NB4 (cell line): ENCODE measurements around the gene RBM34.

ENCODE experiments used
- CTCF ChIP-seq: IDR thresholded peaks from one replicate; pipeline ENCODE4 v1.5.1; 2012; ENCODE audit warnings: low read depth, low read length
- MYC ChIP-seq: IDR thresholded peaks from 2 replicates; pipeline ENCODE4 v1.6.1; 2011; ENCODE audit warnings: low read depth, low read length
- POLR2A ChIP-seq: IDR thresholded peaks from 2 replicates; pipeline ENCODE4 v1.6.1; 2011; ENCODE audit warnings: mild to moderate bottlenecking; ENCODE audit not compliant: insufficient read length; ENCODE audit errors: extremely low read depth

GRCh38 chr1:235101558-235102258 is 59.3 kb downstream of the RBM34 start:
- TF ChIP-seq POLR2A (no peak), CTCF (no peak), MYC (no peak)
